ENCODE results near the gene CES4A.
"Not testable (repeated sequence)": the region's sequence is repeated elsewhere in the genome, so short reads cannot be mapped to it uniquely, and the experiment has no call there.

The CES4A gene

GRCh38 chr16:66993558-66993957 is 5.2 kb downstream of the CES4A start:
- DNase-seq = not testable (repeated sequence)

DNA sequence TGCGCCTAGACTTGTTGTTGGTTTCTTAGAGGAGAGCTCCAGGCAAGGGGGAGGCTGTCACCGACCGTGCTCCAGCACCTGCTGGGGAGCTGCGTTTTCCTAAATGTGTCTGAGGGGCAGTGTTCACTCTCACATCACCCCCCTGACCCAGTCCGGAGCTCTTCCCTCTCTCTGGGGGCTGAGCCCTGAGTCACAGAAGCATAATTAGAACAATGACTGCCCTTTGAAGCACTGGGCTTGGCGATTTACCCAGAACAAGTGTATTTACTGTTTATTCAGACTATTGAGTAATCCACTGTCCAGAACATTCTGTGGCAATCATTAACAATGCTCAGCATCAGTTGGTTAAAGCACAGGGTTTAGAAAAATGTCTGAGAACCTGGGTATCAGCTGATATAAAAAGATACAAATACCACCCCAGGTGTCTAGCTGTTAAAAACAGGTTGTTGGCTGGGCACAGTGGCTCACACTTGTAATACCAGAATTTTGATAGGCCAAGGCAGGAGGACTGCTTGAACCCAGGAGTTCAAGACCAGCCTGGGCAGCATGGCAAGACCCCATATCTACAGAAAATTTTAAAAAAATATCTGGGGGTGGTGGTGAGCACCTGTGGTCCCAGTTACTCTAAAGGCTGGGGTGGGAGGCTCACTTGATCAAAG is 8.1 kb downstream of the CES4A start:
- no peak for DNase-seq

GRCh38 chr16:66996983-66997358 is 8.6 kb downstream of the CES4A start:
- DNase-seq = no peak

- no peak for DNase-seq
These were observed 12.3 kb downstream of the CES4A start for GRCh38 chr16:67000384-67001351.

DNA sequence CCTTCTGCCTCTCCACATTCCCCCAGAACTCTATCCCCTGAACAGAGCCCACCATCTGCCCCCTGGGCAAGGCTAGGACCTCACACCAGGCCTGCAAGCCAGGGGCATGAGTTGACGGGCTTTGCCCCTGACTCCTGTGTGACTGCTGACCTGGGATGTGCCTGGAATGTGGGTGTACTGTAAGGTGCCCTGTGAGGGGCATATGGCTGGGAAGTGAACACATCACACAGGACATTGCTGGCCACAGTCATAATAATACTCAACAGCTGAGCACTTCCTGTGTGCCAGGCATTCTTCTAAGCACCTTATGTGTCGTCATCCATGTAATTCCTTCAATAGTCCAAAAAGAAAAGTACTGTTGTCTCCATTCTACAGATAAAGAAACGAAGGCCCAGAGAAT is 13.3 kb downstream of the CES4A start:
- no peak for DNase-seq

GRCh38 chr16:67006930-67007658 is 18.7 kb downstream of the CES4A start:
- peak; percentile 37 to 56 for DNase-seq

DNA sequence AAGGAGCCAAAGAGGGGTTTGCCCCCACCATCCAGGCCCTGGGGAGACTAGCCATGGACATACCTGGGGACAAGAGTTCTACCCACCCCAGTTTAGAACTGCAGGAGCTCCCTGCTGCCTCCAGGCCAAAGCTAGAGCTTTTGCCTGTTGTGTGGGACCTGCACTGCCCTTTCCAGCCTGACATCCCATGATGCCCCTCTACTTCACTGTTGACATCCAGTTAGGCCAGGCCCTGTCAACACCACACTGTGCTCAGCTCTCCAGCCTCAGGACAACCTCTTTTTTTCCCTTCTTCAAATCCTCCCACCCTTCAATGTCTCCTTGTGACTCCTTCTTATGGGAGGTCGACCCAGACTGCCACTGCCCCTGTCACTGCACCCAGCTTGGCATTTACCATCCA is 20.8 kb downstream of the CES4A start:
- DNase-seq = no peak

GRCh38 chr16:67011274-67011673 is 22.9 kb downstream of the CES4A start:
- DNase-seq = no peak

DNA sequence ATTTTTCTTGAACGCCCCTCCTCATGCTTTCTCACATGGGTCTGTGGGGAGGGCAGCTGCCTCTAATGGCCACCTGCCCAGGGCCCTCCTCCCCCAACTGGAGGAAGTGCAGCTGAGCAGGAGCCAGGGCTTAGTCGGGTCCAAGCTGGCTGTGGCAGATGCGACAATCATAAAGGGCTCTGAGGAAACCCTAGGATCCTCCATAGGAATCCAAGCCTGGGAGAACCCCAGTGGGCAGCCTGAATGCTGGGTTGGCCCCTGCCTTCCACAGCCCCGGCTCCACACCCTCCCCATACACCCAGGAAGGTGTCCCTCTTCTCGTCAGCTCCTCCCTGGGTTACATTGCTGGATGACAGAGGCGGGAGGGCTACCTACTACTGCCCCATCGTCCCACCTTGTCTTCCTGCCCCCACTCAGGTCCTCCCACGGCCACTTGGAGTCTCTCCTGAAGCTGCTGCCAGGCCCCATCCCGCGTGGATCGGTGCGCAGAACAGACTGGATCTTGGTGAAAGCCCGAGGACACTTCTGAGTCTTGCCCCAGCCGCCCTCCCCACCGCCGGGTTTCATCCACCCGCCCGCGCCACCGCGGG is 24.9 kb downstream of the CES4A start:
- DNase-seq = no peak

DNA sequence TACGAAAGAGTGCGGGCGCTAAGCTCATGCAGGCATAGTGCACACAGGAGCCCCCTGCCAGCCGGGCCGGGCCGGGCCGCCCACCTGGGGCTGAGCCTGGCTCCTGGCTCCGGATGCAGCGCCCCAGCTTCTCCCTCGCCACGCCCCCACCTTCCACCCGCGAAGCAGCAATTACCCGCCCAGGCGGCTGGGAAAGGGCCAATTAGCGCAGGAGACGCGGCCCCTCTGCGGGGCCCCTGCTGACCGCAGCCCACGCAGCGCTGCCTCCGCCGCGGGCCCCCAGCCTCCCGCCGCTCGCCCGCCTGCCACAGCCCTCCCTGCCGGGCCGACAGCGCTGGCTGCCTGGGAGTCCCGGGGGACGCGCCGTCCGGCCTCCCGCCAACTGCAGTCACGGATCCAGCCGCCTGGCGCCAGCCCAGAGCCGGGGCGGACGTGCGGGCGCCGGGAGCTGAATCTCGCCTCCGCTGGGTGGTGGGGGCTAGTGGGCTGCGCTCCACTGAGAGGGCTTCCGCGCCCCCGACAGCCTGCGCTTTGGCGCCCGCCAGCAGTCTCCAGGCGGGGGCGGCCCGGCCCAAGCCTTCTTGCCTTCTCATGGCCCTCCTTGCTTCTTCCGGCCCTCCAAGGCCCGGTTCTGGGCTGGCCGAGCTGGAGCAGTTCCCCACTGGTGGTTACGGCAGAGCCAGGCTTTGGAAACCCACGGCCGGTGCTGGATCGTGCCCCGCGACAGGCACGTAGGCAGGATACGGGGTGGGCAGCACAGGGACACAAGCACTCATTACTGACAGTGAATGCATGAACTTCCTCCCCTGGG is 25.6 kb downstream of the CES4A start:
- no peak for DNase-seq

- DNase-seq = no peak
These were observed 26.4 kb downstream of the CES4A start for GRCh38 chr16:67014634-67015312.

DNA sequence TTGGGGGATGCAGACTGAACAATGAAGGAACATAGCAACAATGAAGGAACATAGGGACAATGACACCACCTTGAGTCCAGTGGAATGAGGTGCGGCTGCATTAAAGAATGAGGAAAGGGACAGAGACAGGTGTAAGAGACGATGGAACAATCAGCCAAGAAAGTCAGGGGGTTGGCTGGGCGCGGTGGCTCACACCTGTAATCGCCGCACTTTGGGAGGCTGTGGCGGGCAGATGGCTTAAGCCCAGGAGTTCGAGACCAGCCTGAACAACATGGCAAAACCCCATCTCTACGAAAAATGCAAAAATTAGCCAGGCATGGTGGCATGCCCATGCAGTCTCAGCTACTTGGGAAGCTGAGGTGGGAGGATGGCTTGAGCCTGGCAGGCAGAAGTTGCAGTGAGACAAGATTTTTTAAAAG is 26.9 kb downstream of the CES4A start:
- DNase-seq = no peak

GRCh38 chr16:67016143-67016542 is 27.8 kb downstream of the CES4A start:
- DNase-seq = no peak

GRCh38 chr16:67016681-67017420 is 28.5 kb downstream of the CES4A start:
- no peak for DNase-seq

DNA sequence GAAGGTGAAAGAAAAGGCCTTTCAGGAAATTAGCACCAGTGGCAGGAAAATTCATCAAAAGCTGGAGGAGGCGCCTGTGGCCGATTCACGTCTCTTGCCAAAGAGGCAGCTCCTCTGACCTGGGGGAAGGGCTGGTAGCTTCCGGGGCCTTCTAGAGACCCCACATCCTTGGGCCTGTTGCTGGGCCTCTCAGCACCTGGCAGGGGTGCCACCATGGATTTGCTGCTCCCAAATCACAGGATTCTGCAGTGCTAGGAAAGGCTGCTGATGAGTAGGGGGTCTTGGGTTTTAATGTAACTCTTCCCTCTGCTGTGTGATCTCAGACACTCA is 29.0 kb downstream of the CES4A start:
- no peak for DNase-seq

- peak; percentile 42 to 80 for DNase-seq
These were observed 29.6 kb downstream of the CES4A start for GRCh38 chr16:67017810-67018488.

DNA sequence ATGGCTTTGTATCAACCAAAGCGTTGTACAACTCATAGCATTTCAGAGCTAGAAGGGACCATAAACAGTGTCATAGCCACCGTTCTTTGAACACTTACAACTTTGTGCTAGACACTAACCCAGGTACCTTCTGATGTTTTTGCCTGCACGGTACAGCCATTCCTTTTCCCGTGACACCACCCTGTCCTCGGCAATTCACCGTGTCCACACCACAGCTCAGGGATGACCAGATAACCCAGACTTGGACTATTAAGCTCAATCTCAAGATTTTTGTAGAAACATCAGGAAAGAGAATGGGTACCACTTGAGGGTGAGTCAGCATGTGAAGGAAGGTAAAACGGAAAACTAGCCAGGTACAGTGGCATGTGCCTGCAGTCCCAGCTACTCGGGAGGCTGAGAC is 30.8 kb downstream of the CES4A start:
- DNase-seq = no peak

- no peak for DNase-seq
These were observed 32.9 kb downstream of the CES4A start for GRCh38 chr16:67021321-67021720.

DNA sequence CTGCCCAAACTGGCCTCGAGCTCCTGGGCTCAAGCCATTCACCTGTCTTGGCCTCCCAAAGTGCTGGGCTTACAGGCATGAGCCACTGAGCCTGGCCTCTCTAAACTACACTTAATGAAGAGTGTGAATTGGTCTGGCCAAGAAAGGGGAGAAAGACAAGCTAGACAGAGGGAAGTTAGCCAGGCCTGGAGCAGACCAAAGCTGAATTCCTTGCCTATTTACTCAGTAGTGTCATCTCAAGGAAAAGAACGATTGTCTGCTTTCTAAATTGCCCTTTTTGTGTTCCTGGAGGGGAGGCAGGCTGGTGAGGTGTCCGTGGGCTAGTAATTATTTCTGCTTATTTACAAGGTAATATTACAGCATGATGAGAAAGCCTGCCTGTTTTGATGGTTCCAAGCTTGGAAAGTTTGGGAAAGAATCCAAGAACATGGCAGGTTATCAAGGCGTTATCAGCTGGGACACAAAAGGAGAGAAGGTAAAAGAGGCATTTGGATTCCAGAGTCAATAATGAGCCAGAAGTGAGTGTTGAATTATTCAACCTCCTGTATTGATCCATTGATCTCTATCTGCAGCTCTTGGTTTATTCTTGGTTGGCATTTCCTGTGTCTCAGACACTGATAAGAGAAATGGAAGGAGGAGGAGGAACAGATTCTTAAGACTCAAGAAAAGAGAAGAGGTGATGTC is 34.3 kb downstream of the CES4A start:
- no peak for DNase-seq

- no peak for DNase-seq
These were observed 35.3 kb downstream of the CES4A start for GRCh38 chr16:67023689-67024088.

Data from inflammatory macrophage treated with lipopolysaccharide for 1 hour (primary cell).